Measurements from ENCODE around the gene SLC8B1.

The SLC8B1 gene

DNA sequence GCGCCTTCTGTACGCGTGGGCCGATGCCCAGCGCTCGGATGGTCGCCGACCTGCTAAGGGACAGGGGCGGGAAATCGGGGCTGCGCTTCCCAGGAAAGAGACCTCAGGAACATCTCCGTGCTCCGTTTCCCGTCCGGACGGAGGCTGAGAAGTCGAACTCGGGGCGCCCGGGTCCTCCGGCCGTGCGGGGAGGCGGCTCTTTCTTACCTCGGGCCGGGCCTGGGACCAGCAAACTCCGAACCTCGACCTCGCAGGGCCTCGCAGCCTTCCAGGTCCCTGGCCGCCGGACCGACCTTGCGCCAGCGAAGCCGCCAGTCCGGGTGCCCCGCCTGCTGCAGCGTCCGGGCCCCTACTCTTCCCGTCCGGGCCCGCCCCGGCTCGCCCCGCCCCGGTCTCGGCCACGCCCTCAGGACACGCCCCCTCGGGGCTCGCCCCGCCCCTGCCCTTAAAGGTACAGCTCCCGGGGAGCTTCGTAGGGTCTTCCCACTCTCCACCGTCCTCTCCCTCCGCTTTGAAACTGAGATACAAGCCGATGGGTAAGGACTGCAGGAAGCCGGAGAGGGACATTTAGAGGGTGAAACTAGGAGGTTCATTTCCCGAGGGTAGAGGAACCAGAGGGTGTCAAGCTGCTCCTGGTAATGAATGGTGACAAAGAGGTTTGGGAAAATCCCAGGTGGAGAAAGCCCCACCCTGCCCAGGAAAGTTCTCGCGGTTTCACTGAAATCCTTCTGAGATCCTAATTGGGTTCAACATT lies at the start of gene SLC8B1:
Gene SLC8B1 (minus strand): TSS at position 324 of the 754 bp plus-strand sequence. CDS start 2,231 bp downstream, outside the sequence.
- DNase-seq = peak in 1 of 2 donors; percentile 76

- DNase-seq = no peak
Measured at GRCh38 chr12:113382206-113382605, 47.3 kb upstream of the SLC8B1 start.

GRCh38 chr12:113381220-113381619 lies 46.3 kb upstream of the SLC8B1 start:
- no peak for DNase-seq

GRCh38 chr12:113378291-113378690 lies 43.4 kb upstream of the SLC8B1 start:
- DNase-seq = no peak

DNA sequence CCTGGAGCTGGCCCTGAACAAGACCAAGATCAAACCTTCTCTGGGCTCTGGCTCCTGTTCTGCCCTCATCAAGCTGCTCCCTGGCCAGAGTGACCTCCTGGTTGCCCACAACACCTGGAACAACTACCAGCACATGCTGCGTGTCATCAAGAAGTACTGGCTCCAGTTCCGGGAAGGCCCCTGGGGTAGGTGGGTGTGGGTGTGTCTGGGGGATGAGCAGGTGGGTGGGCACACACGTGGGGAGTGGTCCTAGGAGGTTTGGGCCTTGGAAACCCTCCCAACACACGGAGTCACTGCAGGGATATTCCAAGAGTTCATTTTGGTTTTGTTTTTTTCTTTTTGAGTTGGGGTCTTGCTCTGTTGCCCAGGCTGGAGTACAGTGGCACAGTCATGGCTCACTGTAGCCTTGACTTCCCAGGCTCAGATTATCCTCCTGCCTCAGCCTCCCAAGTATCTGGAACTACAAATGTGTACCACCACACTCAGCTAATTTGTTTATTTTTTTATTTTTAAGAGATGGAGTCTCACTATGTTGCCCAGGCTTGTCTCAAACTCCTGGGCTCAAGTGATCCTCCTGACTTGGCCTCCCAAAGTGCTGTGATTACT lies 40.0 kb upstream of the SLC8B1 start:
- DNase-seq = no peak

DNA sequence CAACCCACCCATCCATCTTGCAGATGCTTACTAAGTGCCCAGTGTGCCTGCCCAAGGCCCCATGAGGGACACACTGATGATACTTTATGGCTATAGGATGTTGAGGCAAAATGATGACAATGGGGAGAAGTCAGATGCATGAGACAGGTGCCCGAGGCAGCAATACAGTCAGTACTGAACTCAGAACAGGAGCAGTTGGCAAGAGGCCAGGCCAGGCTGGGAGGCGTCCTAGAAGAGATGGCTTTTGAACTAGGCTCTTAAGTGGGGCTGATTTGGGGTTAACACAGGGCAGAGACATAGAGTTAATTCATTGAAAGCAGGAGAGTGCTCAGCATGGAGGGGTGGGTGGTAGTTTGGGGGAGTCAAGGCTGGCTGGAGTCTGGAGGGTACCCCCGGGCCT lies 39.1 kb upstream of the SLC8B1 start:
- no peak for DNase-seq

- no peak for DNase-seq
Measured at GRCh38 chr12:113373440-113373839, 38.5 kb upstream of the SLC8B1 start.

GRCh38 chr12:113372371-113372770 lies 37.5 kb upstream of the SLC8B1 start:
- DNase-seq = no peak

DNA sequence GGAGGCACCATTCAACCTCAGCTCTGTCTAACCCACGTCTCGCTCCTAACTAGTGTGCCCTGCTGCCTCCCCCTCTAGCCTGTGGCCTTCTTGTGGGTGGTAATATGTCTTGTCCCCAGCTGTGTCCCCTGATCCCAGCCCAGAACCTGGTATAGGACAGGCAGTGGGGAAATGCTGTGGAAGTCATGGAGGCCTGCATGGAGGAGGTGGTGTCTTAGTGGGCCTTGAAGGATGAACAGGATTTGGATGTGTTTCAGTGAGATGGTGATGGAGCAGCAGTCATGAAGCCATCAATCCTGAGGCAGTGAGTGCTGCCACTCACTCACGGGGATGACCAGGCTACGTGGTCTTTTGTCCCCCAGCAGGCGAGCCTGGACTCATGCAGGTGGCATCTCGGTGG lies 36.9 kb upstream of the SLC8B1 start:
- no peak for DNase-seq

GRCh38 chr12:113370923-113371682 lies 36.2 kb upstream of the SLC8B1 start:
- no peak for DNase-seq

- no peak for DNase-seq
Measured at GRCh38 chr12:113369391-113369985, 34.6 kb upstream of the SLC8B1 start.

DNA sequence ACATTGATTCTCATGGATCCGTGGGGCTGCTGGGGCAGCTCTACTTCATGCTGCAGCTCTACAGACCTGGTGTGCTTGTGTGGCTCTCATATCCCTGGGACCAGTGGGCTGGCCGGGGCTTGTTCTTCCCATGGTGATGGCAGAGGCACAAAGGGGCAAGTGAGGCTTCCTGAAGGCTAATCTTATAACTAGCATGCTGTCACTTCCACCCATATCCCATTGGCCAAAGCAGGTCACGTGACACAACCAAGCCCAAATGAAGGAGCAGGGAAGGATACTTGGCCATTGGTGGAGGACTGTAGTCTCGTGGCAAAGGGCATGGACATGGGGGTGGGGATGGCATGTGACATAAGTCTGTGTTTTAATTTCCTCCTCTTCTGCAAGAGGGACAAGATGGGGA lies 33.4 kb upstream of the SLC8B1 start:
- DNase-seq = no peak

DNA sequence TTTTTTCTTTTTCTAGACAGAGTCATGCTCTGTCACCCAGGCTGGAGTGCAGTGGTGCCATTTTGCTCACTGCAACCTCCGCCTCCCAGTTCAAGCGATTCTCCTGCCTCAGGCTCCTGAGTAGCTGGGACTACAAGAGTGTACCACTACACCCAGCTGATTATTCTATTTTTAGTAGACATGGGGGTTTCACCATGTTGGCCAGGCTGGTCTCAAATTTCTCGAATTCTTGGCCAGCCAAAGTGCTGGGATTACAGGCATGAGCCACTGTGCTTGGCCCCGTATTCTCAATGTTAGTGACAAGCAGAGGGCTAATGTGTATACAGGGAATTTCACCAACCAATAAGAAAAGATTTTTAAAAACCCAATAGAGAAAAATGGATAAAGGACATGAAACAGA lies 31.9 kb upstream of the SLC8B1 start:
- no peak for DNase-seq

- no peak for DNase-seq
Measured at GRCh38 chr12:113365639-113366395, 30.9 kb upstream of the SLC8B1 start.

DNA sequence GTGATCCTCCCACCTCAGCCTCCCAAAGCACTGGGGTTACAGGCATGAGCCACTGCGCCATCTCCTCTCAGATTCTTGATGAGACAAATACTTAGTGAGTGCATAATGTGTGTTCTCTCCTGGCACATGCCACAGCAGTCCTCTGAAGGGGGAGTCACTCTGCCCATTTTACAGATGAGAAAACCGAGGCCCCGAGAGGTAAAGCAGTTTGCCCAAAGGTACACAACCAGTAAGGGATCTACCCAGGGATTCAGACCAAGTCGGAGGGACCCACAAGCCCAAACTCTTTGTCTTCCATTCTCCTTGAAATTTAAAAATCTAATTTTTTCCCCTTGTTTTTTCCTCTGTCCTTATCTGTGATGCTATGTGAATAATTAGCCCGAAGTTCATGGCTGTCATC lies 29.8 kb upstream of the SLC8B1 start:
- no peak for DNase-seq

- DNase-seq = no peak
Measured at GRCh38 chr12:113361574-113362370, 26.9 kb upstream of the SLC8B1 start.

DNA sequence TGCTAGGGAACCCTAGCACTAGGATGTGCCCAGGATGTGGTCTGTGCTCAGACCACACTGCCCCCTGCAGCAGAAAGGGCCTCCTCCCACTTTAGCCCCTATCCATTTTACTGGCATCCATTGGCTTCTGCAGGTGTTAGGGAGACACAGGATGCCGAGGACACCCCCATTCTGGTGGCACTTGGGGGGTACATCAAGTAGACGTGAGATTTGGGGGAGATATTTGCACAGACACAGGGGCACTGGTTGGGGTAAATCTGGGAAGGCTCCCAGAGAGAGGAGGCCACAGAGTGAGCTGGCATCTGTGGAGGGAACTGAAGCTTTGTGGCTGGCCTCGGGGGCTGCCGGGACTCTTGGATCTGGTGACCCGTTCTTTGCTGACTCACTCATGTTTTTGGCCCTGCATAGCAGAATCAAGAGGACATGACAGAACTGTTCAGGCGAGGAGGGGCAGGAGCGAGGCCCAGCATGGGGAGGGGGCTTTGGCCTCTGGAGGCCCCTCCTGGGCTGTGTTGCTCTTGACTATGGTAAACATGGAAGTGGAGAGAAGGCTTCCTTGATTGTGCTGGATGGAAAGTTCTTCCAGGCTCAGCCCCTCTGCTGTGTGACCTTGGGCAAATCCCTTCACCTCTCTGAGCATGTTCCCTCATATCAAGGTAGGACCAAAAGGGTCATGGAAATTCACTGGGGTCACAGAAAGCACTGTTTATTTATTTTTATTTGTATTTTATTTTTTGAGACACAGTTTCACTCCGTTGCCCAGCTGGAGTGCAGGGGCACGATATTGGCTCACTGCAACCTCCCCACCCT lies 25.2 kb upstream of the SLC8B1 start:
- DNase-seq = no peak

GRCh38 chr12:113359133-113359938 lies 24.4 kb upstream of the SLC8B1 start:
- DNase-seq = no peak

- DNase-seq = peak; percentile 70 to 81
Measured at GRCh38 chr12:113358381-113359132, 23.6 kb upstream of the SLC8B1 start, which contains the start of gene PLBD2. PLBD2 (plus strand) TSS chr12:113358587; CDS start chr12:113358601, 14 bp downstream.
